Neural progenitor cell (in vitro differentiated cells): ENCODE measurements around the gene RELL2. TPM values are rescaled to one million over a fixed set of nuclear protein-coding genes. Genes with fewer than 3 reads are reported as not detected.

Experiments used
- DNase-seq: peaks from one replicate; pipeline ENCODE4 v3.0.0-alpha.2; 2016; ENCODE audit warnings: low spot score
- H2AFZ ChIP-seq: fragments of 200-600 bp; sonication (generic); replicated peaks from 2 replicates; pipeline ENCODE4 v1.6.1; 2016; ENCODE audit warnings: antibody characterized with exemption
- H3F3A ChIP-seq: fragments of 200-600 bp; sonication (generic); 2 replicates; pipeline ENCODE4 v1.6.1; 2016; ENCODE audit warnings: antibody characterized with exemption, low read depth
- H3K27ac ChIP-seq: fragments of 200-600 bp; sonication (generic); 2 replicates; pipeline ENCODE4 v1.5.1; 2016; ENCODE audit warnings: mild to moderate bottlenecking
- H3K27me3 ChIP-seq: fragments of 200-600 bp; sonication (generic); 2 replicates; pipeline ENCODE4 v1.6.1; 2016; ENCODE audit warnings: mild to moderate bottlenecking, moderate library complexity
- H3K36me3 ChIP-seq: fragments of 200-600 bp; sonication (generic); 2 replicates; pipeline ENCODE4 v1.5.1; 2016
- H3K4me1 ChIP-seq: fragments of 200-600 bp; sonication (generic); 2 replicates; pipeline ENCODE4 v1.6.1; 2016; ENCODE audit warnings: mixed run types
- H3K4me2 ChIP-seq: fragments of 200-600 bp; sonication (generic); 2 replicates; pipeline ENCODE4 v1.6.1; 2016
- H3K4me3 ChIP-seq: fragments of 200-600 bp; sonication (generic); 2 replicates; pipeline ENCODE4 v1.5.1; 2016
- H3K79me2 ChIP-seq: fragments of 200-600 bp; sonication (generic); 2 replicates; pipeline ENCODE4 v1.6.1; 2016; ENCODE audit warnings: low read depth
- H3K9ac ChIP-seq: fragments of 200-600 bp; sonication (generic); 2 replicates; pipeline ENCODE4 v1.6.1; 2016
- H3K9me3 ChIP-seq: fragments of 200-600 bp; sonication (generic); 2 replicates; pipeline ENCODE4 v1.5.1; 2016; ENCODE audit warnings: low read depth
- H4K20me1 ChIP-seq: fragments of 200-600 bp; sonication (generic); 2 replicates; pipeline ENCODE4 v1.6.1; 2016; ENCODE audit warnings: low read depth
- H3K27ac Mint-ChIP-seq: 3 replicates; pipeline ENCODE4 v1.8.0; 2021; ENCODE audit warnings: mixed read lengths
- H3K27me3 Mint-ChIP-seq: 2 replicates; pipeline ENCODE4 v1.8.0; 2022; ENCODE audit warnings: low read depth, mild to moderate bottlenecking, inconsistent platforms, moderate library complexity, mixed read lengths; ENCODE audit not compliant: insufficient read depth
- H3K36me3 Mint-ChIP-seq: 3 replicates; pipeline ENCODE4 v1.8.0; 2021; ENCODE audit warnings: mixed read lengths
- H3K4me1 Mint-ChIP-seq: 3 replicates; pipeline ENCODE4 v1.8.0; 2021; ENCODE audit warnings: mixed read lengths
- H3K4me3 Mint-ChIP-seq: 3 replicates; pipeline ENCODE4 v1.8.0; 2021; ENCODE audit warnings: mild to moderate bottlenecking, moderate library complexity, mixed read lengths
- H3K9me3 Mint-ChIP-seq: 3 replicates; pipeline ENCODE4 v1.8.0; 2020; ENCODE audit warnings: mixed read lengths
- EZH2 ChIP-seq: fragments of 200-600 bp; sonication (generic); IDR thresholded peaks from 2 replicates; pipeline ENCODE4 v1.6.1; 2017; ENCODE audit warnings: antibody characterized with exemption, mild to moderate bottlenecking, moderate library complexity
- EZH2phosphoT487 ChIP-seq: fragments of 200-600 bp; sonication (generic); IDR thresholded peaks from 2 replicates; pipeline ENCODE4 v1.6.1; 2017; ENCODE audit warnings: antibody characterized with exemption
- total RNA-seq: library from RNA; depleted of rRNA; stranded (reverse); fragments of >200 nt; gene quantifications from 2 replicates; pipeline ENCODE4 v1.2.3, GENCODE V29; 2015; ENCODE audit warnings: low replicate concordance
- TF ChIP-seq, protein P1 (sequence below): fragments of 200-600 bp; sonication (generic); IDR thresholded peaks from 2 replicates; pipeline ENCODE4 v1.5.1; 2017; ENCODE audit warnings: antibody characterized with exemption, mild to moderate bottlenecking

The RELL2 gene
- total RNA-seq, 1 donor from 2014 or later = 0.30 TPM

DNA sequence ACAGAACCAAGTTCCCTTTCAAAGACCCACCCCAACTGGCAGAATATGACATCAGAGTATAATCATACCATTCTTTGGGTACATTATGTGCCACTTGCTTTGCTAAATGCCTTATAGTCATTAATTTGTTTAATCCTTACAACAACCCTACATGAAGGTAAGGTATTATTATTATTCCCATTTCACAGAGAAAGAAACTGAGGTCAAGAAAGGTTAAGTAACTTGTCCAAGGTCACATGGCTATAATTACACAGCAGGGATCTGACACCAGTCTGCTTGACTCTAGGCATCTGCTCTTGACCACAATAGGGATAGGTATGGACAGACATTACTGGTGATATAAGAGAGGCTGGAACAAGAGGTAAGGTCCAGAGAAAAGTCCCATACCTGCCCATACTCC lies 13.2 kb downstream of the RELL2 start:
- Mint-ChIP-seq H3K27me3 (peaks cover 3% of the 10 kb centered on the region), H3K4me3 (peak overlapping the region; percentile 79), H3K27ac (no peak overlapping the region), H3K4me1 (peaks cover 10% of the 10 kb centered on the region), H3K36me3 (peaks cover 2% of the 10 kb centered on the region), H3K9me3 (no peaks in the 10 kb centered on the region)
- Histone ChIP-seq H2AFZ (no peak overlapping the region), H3K4me3 (no peak overlapping the region), H3K9ac (no peak overlapping the region), H3K79me2 (no peaks in the 10 kb centered on the region), H4K20me1 (no peaks in the 10 kb centered on the region), H3K4me2 (no peak overlapping the region), H3K9me3 (no peaks in the 10 kb centered on the region), H3F3A (peaks cover 11% of the 10 kb centered on the region), H3K27ac (no peak overlapping the region), H3K36me3 (no peaks in the 10 kb centered on the region), H3K4me1 (no peaks in the 10 kb centered on the region), H3K27me3 (peaks cover 6% of the 10 kb centered on the region)
- TF ChIP-seq EZH2phosphoT487 = no peak
- TF ChIP-seq, protein P1, sequence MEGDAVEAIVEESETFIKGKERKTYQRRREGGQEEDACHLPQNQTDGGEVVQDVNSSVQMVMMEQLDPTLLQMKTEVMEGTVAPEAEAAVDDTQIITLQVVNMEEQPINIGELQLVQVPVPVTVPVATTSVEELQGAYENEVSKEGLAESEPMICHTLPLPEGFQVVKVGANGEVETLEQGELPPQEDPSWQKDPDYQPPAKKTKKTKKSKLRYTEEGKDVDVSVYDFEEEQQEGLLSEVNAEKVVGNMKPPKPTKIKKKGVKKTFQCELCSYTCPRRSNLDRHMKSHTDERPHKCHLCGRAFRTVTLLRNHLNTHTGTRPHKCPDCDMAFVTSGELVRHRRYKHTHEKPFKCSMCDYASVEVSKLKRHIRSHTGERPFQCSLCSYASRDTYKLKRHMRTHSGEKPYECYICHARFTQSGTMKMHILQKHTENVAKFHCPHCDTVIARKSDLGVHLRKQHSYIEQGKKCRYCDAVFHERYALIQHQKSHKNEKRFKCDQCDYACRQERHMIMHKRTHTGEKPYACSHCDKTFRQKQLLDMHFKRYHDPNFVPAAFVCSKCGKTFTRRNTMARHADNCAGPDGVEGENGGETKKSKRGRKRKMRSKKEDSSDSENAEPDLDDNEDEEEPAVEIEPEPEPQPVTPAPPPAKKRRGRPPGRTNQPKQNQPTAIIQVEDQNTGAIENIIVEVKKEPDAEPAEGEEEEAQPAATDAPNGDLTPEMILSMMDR = no peak
- TF ChIP-seq EZH2 = no peak
- no peak for DNase-seq

DNA sequence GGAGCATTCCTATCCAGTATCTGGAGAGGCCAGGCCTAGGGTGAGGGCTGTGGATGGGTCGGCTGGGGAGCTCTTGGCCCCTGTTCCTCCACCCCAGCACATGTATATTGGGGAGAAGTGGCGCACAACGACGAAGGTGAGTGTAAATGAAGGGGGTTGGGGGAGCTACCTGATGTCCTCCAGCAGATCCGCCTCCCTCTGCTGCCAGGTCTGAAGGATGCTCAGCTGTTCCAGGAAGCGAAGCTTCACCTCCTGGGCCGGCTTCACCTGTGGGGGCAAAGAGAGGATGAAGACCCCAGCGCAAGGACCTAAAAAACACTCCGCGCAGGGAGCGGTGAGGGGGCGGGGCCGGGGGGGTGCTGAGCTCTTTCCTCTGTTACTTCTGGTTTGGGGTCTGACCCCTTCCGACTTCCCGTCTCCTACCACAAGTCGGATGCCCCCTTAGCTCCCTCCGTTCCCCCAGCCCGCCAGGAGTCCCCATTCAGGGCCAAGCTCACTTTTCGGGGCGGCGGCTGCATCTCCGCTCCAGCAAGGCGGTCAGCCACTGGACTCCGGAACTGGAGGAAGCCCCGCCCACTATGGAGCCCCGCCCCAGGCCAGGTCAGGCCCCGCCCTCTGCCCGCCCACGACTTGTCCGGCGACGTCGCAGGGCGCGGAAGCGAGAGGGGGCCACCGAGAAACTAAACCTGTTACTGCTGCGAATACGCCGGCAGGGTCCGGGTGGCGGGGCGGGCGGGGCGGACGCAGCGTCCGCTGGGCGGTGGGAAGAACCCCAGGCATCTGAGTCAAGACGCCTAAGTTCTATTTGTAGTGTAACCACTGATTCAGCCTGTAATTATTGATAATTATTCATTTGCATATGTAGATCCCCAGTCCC lies 14.3 kb downstream of the RELL2 start, which contains the start of gene FCHSD1:
Gene FCHSD1 (minus strand): TSS at position 568 of the 877 bp plus-strand sequence. CDS start 50 bp downstream, at position 518.
- Histone ChIP-seq H3K27ac (no peak within 1 kb of the TSS), H3K4me2 (peak within 1 kb of the TSS; percentile 94)
- H3K4me1 Mint-ChIP-seq = peaks cover 10% of the 10 kb centered on the region

DNA sequence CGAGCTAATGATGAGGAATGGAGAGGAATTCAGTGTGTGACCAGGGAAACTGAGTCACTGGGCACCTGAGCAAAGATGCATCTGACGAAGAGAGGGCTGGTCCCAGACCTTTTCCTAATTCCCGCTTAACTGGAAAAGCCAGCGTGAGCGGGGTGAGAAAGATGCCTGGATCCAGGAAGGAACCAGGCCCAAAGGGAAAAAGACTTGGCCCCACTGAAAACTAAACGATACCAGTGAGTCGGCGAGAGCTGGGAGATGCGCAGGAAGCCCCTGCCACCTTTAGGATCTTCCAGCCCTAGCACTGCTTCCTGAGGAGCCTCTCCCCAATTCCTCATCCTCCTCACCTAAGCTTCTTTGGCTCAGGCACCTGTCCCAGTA lies 14.9 kb downstream of the RELL2 start:
- Mint-ChIP-seq H3K27me3 (peaks cover 3% of the 10 kb centered on the region), H3K36me3 (peaks cover 2% of the 10 kb centered on the region), H3K9me3 (no peaks in the 10 kb centered on the region), H3K4me3 (peak overlapping the region; percentile 95), H3K27ac (no peak overlapping the region), H3K4me1 (peaks cover 10% of the 10 kb centered on the region)
- H3K4me1 ChIP-seq = no peaks in the 10 kb centered on the region
- H3K4me3 ChIP-seq = peak overlapping the region; percentile 69
- no peaks in the 10 kb centered on the region for H3K79me2 ChIP-seq
- no peak for DNase-seq
- no peaks in the 10 kb centered on the region for H4K20me1 ChIP-seq
- H2AFZ ChIP-seq = peak overlapping the region; percentile 93
- no peak overlapping the region for H3K27ac ChIP-seq
- peaks cover 11% of the 10 kb centered on the region for H3F3A ChIP-seq
- peak overlapping the region; percentile 94 for H3K4me2 ChIP-seq
- no peaks in the 10 kb centered on the region for H3K9me3 ChIP-seq
- H3K9ac ChIP-seq = no peak overlapping the region
- TF ChIP-seq, protein P1 = no peak
- no peak for TF ChIP-seq EZH2phosphoT487
- no peak for TF ChIP-seq EZH2
- peaks cover 6% of the 10 kb centered on the region for H3K27me3 ChIP-seq
- H3K36me3 ChIP-seq = no peaks in the 10 kb centered on the region

More for the DNA sequence above, 14.3 kb downstream of the RELL2 start, which contains the start of gene FCHSD1:
- Mint-ChIP-seq H3K27me3 (peaks cover 3% of the 10 kb centered on the region), H3K4me3 (peak within 1 kb of the TSS; percentile 95), H3K27ac (peak within 1 kb of the TSS; percentile 55), H3K9me3 (no peaks in the 10 kb centered on the region), H3K36me3 (peaks cover under 1% of the 10 kb centered on the region)
- TF ChIP-seq EZH2 (no peak), EZH2phosphoT487 (no peak)
- TF ChIP-seq, protein P1 = no peak
- H3K9ac ChIP-seq = no peak within 1 kb of the TSS
- H3K4me3 ChIP-seq = peak within 1 kb of the TSS; percentile 69
- no peaks in the 10 kb centered on the region for H3K9me3 ChIP-seq
- peak within 1 kb of the TSS; percentile 93 for H2AFZ ChIP-seq
- no peaks in the 10 kb centered on the region for H3K4me1 ChIP-seq
- H4K20me1 ChIP-seq = no peaks in the 10 kb centered on the region
- no peaks in the 10 kb centered on the region for H3K36me3 ChIP-seq
- peak; percentile 92 for DNase-seq
- H3K79me2 ChIP-seq = no peaks in the 10 kb centered on the region
- peaks cover 6% of the 10 kb centered on the region for H3K27me3 ChIP-seq
- peaks cover 11% of the 10 kb centered on the region for H3F3A ChIP-seq
